ENCODE results near the gene DPP4. TPM values are rescaled to one million over a fixed set of nuclear protein-coding genes. Genes with fewer than 3 reads are reported as not detected.

Gene DPP4
- 101 and 106 TPM in 2 replicates for total RNA-seq

DNA sequence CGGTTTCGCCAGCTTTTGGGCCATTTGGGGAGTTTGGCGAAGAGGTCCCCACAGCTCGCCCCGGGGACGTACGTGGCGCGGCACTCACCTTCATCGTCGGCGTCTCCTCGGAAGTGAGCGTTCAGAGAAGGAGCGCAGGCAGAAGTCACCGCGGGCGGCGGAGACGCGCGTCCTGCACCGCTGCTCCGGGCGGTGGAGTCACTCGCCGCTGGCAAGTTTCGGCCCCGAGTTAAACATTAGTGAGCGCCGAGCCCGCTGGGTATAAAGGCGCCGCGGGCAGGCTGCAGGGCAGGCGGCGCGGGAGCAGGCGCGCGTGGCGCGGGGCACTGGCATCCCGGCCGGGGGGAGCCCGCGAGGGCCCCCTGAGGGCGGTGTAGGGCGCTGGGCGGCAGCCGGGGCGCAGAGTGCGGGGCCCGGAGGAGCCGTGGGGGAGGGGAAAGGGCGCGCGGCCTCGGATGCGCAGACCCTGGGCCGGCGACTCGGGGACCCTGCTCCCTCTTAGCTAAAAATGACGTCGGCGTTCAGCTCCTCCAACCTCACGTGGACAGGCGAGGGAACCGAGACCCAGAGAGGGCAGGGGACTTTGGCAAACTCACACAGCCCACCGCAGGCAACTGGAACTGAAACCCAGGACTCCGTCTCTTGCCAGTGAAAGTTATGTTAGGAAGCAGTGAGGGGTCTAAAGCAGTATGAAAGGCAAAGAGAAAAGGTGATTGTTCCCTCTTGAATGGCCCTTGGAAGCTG lies at the start of gene DPP4:
Gene DPP4, minus strand, starts transcription at position 328 of the 744 bp plus-strand sequence. Its CDS starts 234 bp downstream, at position 94.

Other genes with a start within 250 kb of the DPP4 start
- not detected in 2 replicates for gene GCG, start 78.0 kb upstream of the DPP4 start, total RNA-seq
- 21.2 and 21.8 TPM in 2 replicates for gene FAP, start 169.2 kb upstream of the DPP4 start, total RNA-seq
- gene IFIH1, start 244.5 kb upstream of the DPP4 start, total RNA-seq = 5.2 and 5.4 TPM in 2 replicates